ENCODE results near the gene RIPK3. TPM values are rescaled to one million over a fixed set of nuclear protein-coding genes. Genes with fewer than 3 reads are reported as not detected.

The RIPK3 gene
- total and polyA plus RNA-seq, 2 of the 8 experiments (the other 6 are each of a cell fraction or from before 2014, with no cell fraction given): 0.24 to 0.39 TPM

- no peak for TF ChIP-seq CBX5 (IDR thresholded peaks at IDR 0.05; ENCODE audit: low read depth, low read length)
- TF ChIP-seq NRF1 (IDR thresholded peaks at IDR 0.05; ENCODE audit: low read depth, low read length): no peak
- no peak for TF ChIP-seq BRCA1 (IDR thresholded peaks at IDR 0.05; ENCODE audit: low read depth, low read length)
- TF ChIP-seq TEAD4 (IDR thresholded peaks at IDR 0.05; ENCODE audit: low read depth, low read length): no peak
- peak in 1 of 2 experiments; percentile 28; a peak in 1 of 4 replicates for TF ChIP-seq SIN3A (conservative IDR thresholded peaks at IDR 0.05 in 1 of 2, IDR thresholded peaks at IDR 0.05 in 1 of 2; ENCODE audit: low read depth in 1 of 2, low read length in 2 of 2)
- no peak for TF ChIP-seq RBBP5 (IDR thresholded peaks at IDR 0.05; ENCODE audit: borderline replicate concordance, low read depth, low read length)
- no peak for TF ChIP-seq KDM1A (IDR thresholded peaks at IDR 0.05; ENCODE audit: borderline replicate concordance, low read length)
- TF ChIP-seq EGR1 (IDR thresholded peaks at IDR 0.05; ENCODE audit: borderline replicate concordance, low read depth, low read length): no peak
- TF ChIP-seq ASH2L (IDR thresholded peaks at IDR 0.05; ENCODE audit: low read length): peak; percentile 35
- TF ChIP-seq RFX5 (IDR thresholded peaks at IDR 0.05; ENCODE audit: borderline replicate concordance, low read depth, low read length): no peak
- TF ChIP-seq GTF2F1 (IDR thresholded peaks at IDR 0.05; ENCODE audit: borderline replicate concordance, low read depth, low read length): no peak
- no peak for TF ChIP-seq SIX5 (IDR thresholded peaks at IDR 0.05; ENCODE audit: low read depth, low read length)
- TF ChIP-seq RXRA (IDR thresholded peaks at IDR 0.05; ENCODE audit: insufficient read depth, low read depth, low read length): no peak
- TF ChIP-seq NANOG (IDR thresholded peaks at IDR 0.05; ENCODE audit: insufficient read depth, low read depth, low read length, poor library complexity, severe bottlenecking): no peak
- TF ChIP-seq BCL11A (IDR thresholded peaks at IDR 0.05; ENCODE audit: low read depth in 2 of 2, low read length in 2 of 2): no peak
- TF ChIP-seq MAX (IDR thresholded peaks at IDR 0.05): no peak
- no peak for TF ChIP-seq JUN (IDR thresholded peaks at IDR 0.05; ENCODE audit: low read depth, low read length)
- no peak for TF ChIP-seq TAF1 (IDR thresholded peaks at IDR 0.05; ENCODE audit: low read depth, low read length)
- TF ChIP-seq SUZ12 (IDR thresholded peaks at IDR 0.05; ENCODE audit: low read length): no peak
- TF ChIP-seq POU5F1 (IDR thresholded peaks at IDR 0.05; ENCODE audit: low read depth, low read length): no peak
- TF ChIP-seq KDM5A (IDR thresholded peaks at IDR 0.05; ENCODE audit: low read length): no peak
- TF ChIP-seq E2F6 (IDR thresholded peaks at IDR 0.05): no peak
- TF ChIP-seq SIRT6 (IDR thresholded peaks at IDR 0.05; ENCODE audit: low read length): no peak
- TF ChIP-seq CBX8 (IDR thresholded peaks at IDR 0.05; ENCODE audit: borderline replicate concordance, low read depth, low read length): no peak
- TF ChIP-seq CREB1 (IDR thresholded peaks at IDR 0.05): no peak
- TF ChIP-seq CHD2 (IDR thresholded peaks at IDR 0.05; ENCODE audit: low read length): no peak
Measured at GRCh38 chr14:24376448-24377070, 36.8 kb upstream of the RIPK3 start (continued).
